GM12878 (cell line): ENCODE data around the gene CNST. TPM values are rescaled to one million over a fixed set of nuclear protein-coding genes. Genes with fewer than 3 reads are reported as not detected.

Experiments used
- ATAC-seq: fragments of 200-7000 bp; cut with Tn5 transposase; 3 replicates; pipeline ENCODE4 v1.9.1; 2020; ENCODE audit warnings: mild to moderate bottlenecking, moderate library complexity
- BruUV-seq: library from RNA; stranded (reverse); fragments of 400-500 nt; replicated peaks from 2 replicates; lab custom pipeline; 2021; lab: Mats Ljungman, UMichigan
- CTCF ChIA-PET: fragments of 300-600 bp; sonication (Branson Sonifier 250); formaldehyde crosslinking; extraction: SDS; loops from one replicate; lab custom pipeline; 2021; ENCODE audit warnings: inconsistent platforms; lab: Yijun Ruan, JAX
- POLR2A ChIA-PET: fragments of 350-600 bp; formaldehyde crosslinking; extraction: SDS; loops from one replicate; lab custom pipeline; 2021; ENCODE audit warnings: inconsistent platforms; lab: Charles Lee
- RAD21 ChIA-PET: fragments of 300-600 bp; sonication (Branson Sonifier 250); formaldehyde crosslinking; loops from one replicate; lab custom pipeline; 2023; ENCODE audit warnings: antibody characterized with exemption; ENCODE audit not compliant: unreplicated experiment; lab: Charles Lee
- SMC1A ChIA-PET: fragments of 300-600 bp; sonication (Branson Sonifier 250); formaldehyde crosslinking; loops from one replicate; lab custom pipeline; 2023; ENCODE audit not compliant: unreplicated experiment, uncharacterized antibody; lab: Charles Lee
- DNase-seq: peaks from one replicate; pipeline ENCODE4 v3.0.0-alpha.2; 2011; ENCODE audit warnings: low read depth, low spot score
- FAIRE-seq: peaks from 3 replicates; lab custom pipeline; 2011; peaks lifted over from hg19 to GRCh38; lab: Jason Lieb, UNC
- H2AFZ ChIP-seq: 2 replicates; pipeline ENCODE4 v1.6.0; 2011; ENCODE audit warnings: low read depth, low read length, control low read depth; ENCODE audit not compliant: control insufficient read depth
- H3K27ac ChIP-seq: 2 replicates; pipeline ENCODE4 v1.5.1; 2011; ENCODE audit warnings: control low read depth; ENCODE audit not compliant: control insufficient read depth, insufficient read depth
- H3K27me3 ChIP-seq, 2 experiments: replicated peaks in 1 of 2; 2 replicates each; pipeline versions ENCODE4 v1.6.0 to v1.6.1; 2011; ENCODE audit warnings: low read length in 1 of 2; ENCODE audit not compliant: control insufficient read depth in 2 of 2, insufficient read depth in 2 of 2
- H3K36me3 ChIP-seq, 2 experiments: 2 replicates each; pipeline ENCODE4 v1.5.1; 2011; ENCODE audit warnings: low read length in 1 of 2; ENCODE audit not compliant: control insufficient read depth in 2 of 2, insufficient read depth in 2 of 2
- H3K4me1 ChIP-seq: 2 replicates; pipeline ENCODE4 v1.6.1; 2011; ENCODE audit warnings: mild to moderate bottlenecking, low read length, moderate library complexity, mixed read lengths; ENCODE audit not compliant: control insufficient read depth, insufficient read depth
- H3K4me2 ChIP-seq: 2 replicates; pipeline ENCODE4 v1.6.0; 2011; ENCODE audit warnings: control low read depth; ENCODE audit not compliant: control insufficient read depth, insufficient read depth
- H3K4me3 ChIP-seq: fragments of 200-600 bp; sonication (generic); 2 replicates; pipeline ENCODE4 v1.5.1; 2016
- H3K79me2 ChIP-seq: 2 replicates; pipeline ENCODE4 v1.6.0; 2011; ENCODE audit warnings: low read length; ENCODE audit not compliant: control insufficient read depth, insufficient read depth
- H3K9ac ChIP-seq: 2 replicates; pipeline ENCODE4 v1.8.0; 2011; ENCODE audit warnings: low read length, control low read depth, mixed read lengths; ENCODE audit not compliant: control insufficient read depth, insufficient read depth
- H3K9me3 ChIP-seq: replicated peaks from 3 replicates; pipeline ENCODE4 v1.5.1; 2011; ENCODE audit warnings: mild to moderate bottlenecking, low read length; ENCODE audit not compliant: control insufficient read depth, insufficient read depth
- H4K20me1 ChIP-seq: 2 replicates; pipeline ENCODE4 v1.6.0; 2011; ENCODE audit not compliant: control insufficient read depth, insufficient read depth
- BHLHE40 ChIP-seq, 2 experiments: fragments of 450-650 bp in 1 of 2; IDR thresholded peaks; 2 replicates each; pipeline ENCODE4 v1.6.1; 2011 to 2017; ENCODE audit warnings: low read depth in 2 of 2, borderline replicate concordance in 1 of 2, improper control_type of control experiment in 1 of 2, low read length in 1 of 2, mild to moderate bottlenecking in 1 of 2
- CTCF ChIP-seq, 3 experiments: IDR thresholded peaks in 2 of 3; conservative IDR thresholded peaks in 1 of 3; 2 replicates each; pipeline ENCODE4 v1.5.1; 2011; ENCODE audit warnings: low read depth in 3 of 3, low read length in 3 of 3, mild to moderate bottlenecking in 3 of 3, control low read depth in 2 of 3, moderate library complexity in 2 of 3, inconsistent platforms in 1 of 3, mixed read lengths in 1 of 3; ENCODE audit not compliant: control insufficient read depth in 2 of 3, insufficient read depth in 1 of 3; ENCODE audit errors: extremely low read depth in 1 of 3
- EP300 ChIP-seq, 2 experiments: fragments of 150-350 bp in 1 of 2; IDR thresholded peaks; 2 replicates each; pipeline ENCODE4 v1.6.1; 2011 to 2012; ENCODE audit warnings: low read depth in 2 of 2, low read length in 2 of 2, borderline replicate concordance in 1 of 2, improper control_type of control experiment in 1 of 2, inconsistent platforms in 1 of 2; ENCODE audit not compliant: control insufficient read depth in 1 of 2
- GATAD2B ChIP-seq: fragments of 450-650 bp; conservative IDR thresholded peaks from 2 replicates; pipeline ENCODE4 v1.6.1; 2017; ENCODE audit warnings: low read depth, mild to moderate bottlenecking, moderate library complexity
- KDM1A ChIP-seq: fragments of 200-600 bp; sonication (generic); IDR thresholded peaks from 2 replicates; pipeline ENCODE4 v1.6.1; 2016; ENCODE audit warnings: borderline replicate concordance
- LARP7 ChIP-seq: fragments of 450-650 bp; IDR thresholded peaks from 2 replicates; pipeline ENCODE4 v1.6.1; 2017; ENCODE audit warnings: mild to moderate bottlenecking
- MXI1 ChIP-seq: fragments of 150-350 bp; IDR thresholded peaks from 2 replicates; pipeline ENCODE4 v1.6.1; 2011; ENCODE audit warnings: low read depth, mild to moderate bottlenecking, inconsistent platforms, low read length, improper control_type of control experiment
- RELA ChIP-seq: fragments of 450-650 bp; IDR thresholded peaks from 2 replicates; pipeline ENCODE4 v1.8.0; 2014; ENCODE audit warnings: borderline replicate concordance; ENCODE audit not compliant: partially characterized antibody
- SMAD1 ChIP-seq: fragments of 450-650 bp; IDR thresholded peaks from 2 replicates; pipeline ENCODE4 v1.6.1; 2018; ENCODE audit warnings: mild to moderate bottlenecking, low read depth; ENCODE audit not compliant: partially characterized antibody
- WGBS: methylation state at CpG from one replicate; pipeline ENCODE4 v1.1.6; 2016; ENCODE audit warnings: low lambda C conversion rate; ENCODE audit not compliant: insufficient replicate concordance, insufficient coverage; ENCODE audit errors: missing lambda C conversion rate; 5-methylcytosine and 5-hydroxymethylcytosine counted together
- in situ Hi-C: fragments of 300-500 bp; cut with MboI; formaldehyde crosslinking; loops from 9 replicates; pipeline ENCODE4 v1.14.3; 2018; ENCODE audit warnings: mixed read lengths
- intact Hi-C: fragments of 100-400 bp; cut with micrococcal nuclease; formaldehyde crosslinking; loops from one replicate; pipeline ENCODE4 v1.14.2; 2022; ENCODE audit not compliant: unreplicated experiment
- polyA plus RNA-seq, 11 experiments: library from polyadenylated mRNA; depleted of rRNA in 4 of 11; unstranded in 6 of 11; stranded (reverse) in 5 of 11; fragments of >200 nt; fragmentation: Nextera tagmentation in 4 of 11; fragmentation: Illumina TruSeq in 1 of 11; extraction: Ambion mirVana in 4 of 11; extraction: Trizol in 1 of 11; gene quantifications; 1 replicate in 1 of 11; 2 replicates in 10 of 11; pipeline versions ENCODE4 v1.2.1 to v1.2.3, GENCODE V29; 2011 to 2016; ENCODE audit warnings: inconsistent platforms in 2 of 11, missing spikeins in 2 of 11, low read depth in 1 of 11
- total RNA-seq, 4 experiments: library from RNA; depleted of rRNA in 3 of 4; stranded (reverse); fragments of >200 nt in 3 of 4; fragmentation: Illumina TruSeq in 1 of 4; extraction: Trizol in 1 of 4; gene quantifications; 2 replicates each; pipeline versions ENCODE4 v1.2.1 to v1.2.3, GENCODE V29; 2013 to 2021
- TF ChIP-seq, protein P1 (sequence below): IDR thresholded peaks from 2 replicates; pipeline ENCODE4 v1.6.1; 2011; ENCODE audit warnings: low read depth, low read length, improper control_type of control experiment, borderline replicate concordance
- TF ChIP-seq, protein P2 (sequence below): IDR thresholded peaks from 2 replicates; pipeline ENCODE4 v1.6.1; 2012; ENCODE audit warnings: low read depth, low read length, improper control_type of control experiment

The CNST gene
- total and polyA plus RNA-seq, 10 of the 15 experiments (the other 5 are each of a cell fraction or from before 2014, with no cell fraction given), result 4.8 to 16.2 (median 12.3) TPM

DNA sequence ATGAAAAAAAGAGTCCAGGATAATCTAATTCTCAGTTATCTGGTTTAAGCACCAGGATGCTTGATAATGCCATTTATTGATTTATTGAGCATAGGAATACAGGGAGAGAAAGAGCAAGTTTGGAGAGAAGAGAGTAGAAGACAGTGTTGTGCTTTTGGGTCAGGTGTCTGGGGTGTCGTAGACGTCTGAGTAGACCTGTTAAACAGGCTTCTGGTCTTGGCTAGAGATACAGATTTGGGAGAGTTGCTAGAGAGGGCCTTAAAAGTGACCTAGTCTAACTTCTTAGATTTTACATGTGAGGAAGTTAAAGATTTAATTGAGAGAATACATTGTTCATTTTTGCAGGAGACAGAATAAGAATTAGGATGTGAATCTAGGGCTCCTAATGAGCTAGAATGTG, 34.3 kb downstream of the CNST start:
- H3K4me2 ChIP-seq, result no peak overlapping the region
- H3K36me3 ChIP-seq, result no peaks in the 10 kb centered on the region; a peak in 1 of 4 replicates
- no peaks in the 10 kb centered on the region for H4K20me1 ChIP-seq
- H3K79me2 ChIP-seq, result peaks cover 7% of the 10 kb centered on the region
- no TSS peak for BruUV-seq
- H3K9me3 ChIP-seq, result no peaks in the 10 kb centered on the region; the same call in 2 of the 3 replicates
- ChIA-PET POLR2A (no interaction called here), RAD21 (interaction anchor here (1.0 to 1.6 kb wide), 2 partner anchors 9 to 12 kb away, joined by 3 read pairs; no protein-coding TSS in a partner anchor), CTCF (interaction anchor here (1.2 kb wide), 1 partner anchor 103 kb away, joined by 3 read pairs; no protein-coding TSS in a partner anchor), SMC1A (interaction anchor here (1.7 kb wide), 1 partner anchor 37 kb away, joined by 4 read pairs; no protein-coding TSS in a partner anchor)
- in situ Hi-C loops, result no loop called here
- no peak overlapping the region for H3K4me3 ChIP-seq
- ATAC-seq (no peak), FAIRE-seq (no peak), DNase-seq (no peak)
- no peak overlapping the region for H3K27ac ChIP-seq
- peaks cover 4% of the 10 kb centered on the region; the same call in 1 of the 2 replicates for H3K4me1 ChIP-seq
- no peak overlapping the region for H3K9ac ChIP-seq
- WGBS, result 100% methylated on average over 2 of the region's 2 CpGs
- no peak overlapping the region for H2AFZ ChIP-seq
- no peaks in the 10 kb centered on the region for H3K27me3 ChIP-seq
- TF ChIP-seq LARP7 (no peak), KDM1A (no peak), GATAD2B (no peak), BHLHE40 (IDR thresholded peaks at IDR 0.05; ENCODE audit: borderline replicate concordance in 1 of 2, low read depth in 2 of 2, low read length in 1 of 2) (no peak), SMAD1 (no peak), RELA (no peak), MXI1 (no peak), CTCF (IDR thresholded peaks at IDR 0.05 in 2 of 3, conservative IDR thresholded peaks at IDR 0.05 in 1 of 3; ENCODE audit: control insufficient read depth in 2 of 3, extremely low read depth in 1 of 3, insufficient read depth in 1 of 3, low read depth in 3 of 3, low read length in 3 of 3) (no peak), EP300 (IDR thresholded peaks at IDR 0.05; ENCODE audit: borderline replicate concordance in 1 of 2, control insufficient read depth in 1 of 2, low read depth in 2 of 2, low read length in 2 of 2) (no peak)
- TF ChIP-seq, protein P1, sequence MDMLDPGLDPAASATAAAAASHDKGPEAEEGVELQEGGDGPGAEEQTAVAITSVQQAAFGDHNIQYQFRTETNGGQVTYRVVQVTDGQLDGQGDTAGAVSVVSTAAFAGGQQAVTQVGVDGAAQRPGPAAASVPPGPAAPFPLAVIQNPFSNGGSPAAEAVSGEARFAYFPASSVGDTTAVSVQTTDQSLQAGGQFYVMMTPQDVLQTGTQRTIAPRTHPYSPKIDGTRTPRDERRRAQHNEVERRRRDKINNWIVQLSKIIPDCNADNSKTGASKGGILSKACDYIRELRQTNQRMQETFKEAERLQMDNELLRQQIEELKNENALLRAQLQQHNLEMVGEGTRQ, result no peak
- TF ChIP-seq, protein P2, sequence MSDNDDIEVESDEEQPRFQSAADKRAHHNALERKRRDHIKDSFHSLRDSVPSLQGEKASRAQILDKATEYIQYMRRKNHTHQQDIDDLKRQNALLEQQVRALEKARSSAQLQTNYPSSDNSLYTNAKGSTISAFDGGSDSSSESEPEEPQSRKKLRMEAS, result no peak
- intact Hi-C loops, result no loop called here
